Measurements from ENCODE around the gene BHMT2.

Gene BHMT2

GRCh38 chr5:79069488-79070349, at the start of gene BHMT2, which contains the start of gene DMGDH:
Gene BHMT2, plus strand, starts transcription at chr5:79069767. Its CDS starts 16 bp downstream, at chr5:79069783.
Gene DMGDH, minus strand, starts transcription at chr5:79069674. Its CDS starts 54 bp downstream, at chr5:79069620.
- H3K4me3 ChIP-seq (ENCODE audit: low read depth, low read length) = no peak within 1 kb of the TSS
- TF ChIP-seq CTCF (IDR thresholded peaks at IDR 0.05; ENCODE audit: low read depth, low read length, missing control alignments) = no peak
- no peak for DNase-seq (ENCODE audit: low read depth)

- DNase-seq (ENCODE audit: low read depth) = peak; percentile 8
- peak; percentile 77 for TF ChIP-seq CTCF (IDR thresholded peaks at IDR 0.05; ENCODE audit: low read depth, low read length, missing control alignments)
- H3K4me3 ChIP-seq (ENCODE audit: low read depth, low read length) = no peak overlapping the region
Measured at GRCh38 chr5:79020861-79021561, 48.6 kb upstream of the BHMT2 start.

- H3K4me3 ChIP-seq (ENCODE audit: low read depth, low read length) = no peak overlapping the region
- DNase-seq (ENCODE audit: low read depth) = no peak
- TF ChIP-seq CTCF (IDR thresholded peaks at IDR 0.05; ENCODE audit: low read depth, low read length, missing control alignments) = no peak
Measured at GRCh38 chr5:79021753-79022152, 47.8 kb upstream of the BHMT2 start.

- H3K4me3 ChIP-seq (ENCODE audit: low read depth, low read length) = no peak overlapping the region
- DNase-seq (ENCODE audit: low read depth) = no peak
- TF ChIP-seq CTCF (IDR thresholded peaks at IDR 0.05; ENCODE audit: low read depth, low read length, missing control alignments) = no peak
Measured at GRCh38 chr5:79022771-79023170, 46.8 kb upstream of the BHMT2 start.

- TF ChIP-seq CTCF (IDR thresholded peaks at IDR 0.05; ENCODE audit: low read depth, low read length, missing control alignments) = no peak
- DNase-seq (ENCODE audit: low read depth) = no peak
- no peak overlapping the region for H3K4me3 ChIP-seq (ENCODE audit: low read depth, low read length)
Measured at GRCh38 chr5:79023348-79023747, 46.2 kb upstream of the BHMT2 start.

- TF ChIP-seq CTCF (IDR thresholded peaks at IDR 0.05; ENCODE audit: low read depth, low read length, missing control alignments) = no peak
- DNase-seq (ENCODE audit: low read depth) = no peak
- H3K4me3 ChIP-seq (ENCODE audit: low read depth, low read length) = no peak overlapping the region
Measured at GRCh38 chr5:79023947-79024346, 45.6 kb upstream of the BHMT2 start.

Data from GM12864 (cell line).